Panc1 (cell line): Measurements from ENCODE around the gene TRIM74.
"Not testable (repeated sequence)": the region's sequence is repeated elsewhere in the genome, so short reads cannot be mapped to it uniquely, and the experiment has no call there.

Experiments
- CTCF ChIP-seq: fragments of 450-650 bp; IDR thresholded peaks from 2 replicates; pipeline ENCODE4 v1.5.1; 2017; ENCODE audit warnings: mild to moderate bottlenecking
- SIN3A ChIP-seq: IDR thresholded peaks from 2 replicates; pipeline ENCODE4 v1.6.1; 2012; ENCODE audit warnings: low read depth, mild to moderate bottlenecking, low read length, moderate library complexity, borderline replicate concordance; ENCODE audit not compliant: insufficient read depth

GRCh38 chr7:72982084-72982483 lies 12.8 kb upstream of the TRIM74 start:
- not testable (repeated sequence) for TF ChIP-seq SIN3A, CTCF
